ENCODE results near the gene ABCA13. TPM values are rescaled to one million over a fixed set of nuclear protein-coding genes. Genes with fewer than 3 reads are reported as not detected.
A peak's percentile ranks its signal among the peaks of the same experiment; 100 is the strongest.

Gene ABCA13
- total RNA-seq, 1 experiment from 2014 or later: 0.03 TPM

GRCh38 chr7:48411619-48412018 lies 240.4 kb downstream of the ABCA13 start:
- no peak for DNase-seq (ENCODE audit: low spot score)
- in situ Hi-C loops (cut with HindIII; ENCODE audit: low sequenced_read_pairs): no loop called here

GRCh38 chr7:48414011-48414732 lies 242.9 kb downstream of the ABCA13 start:
- in situ Hi-C loops (cut with HindIII; ENCODE audit: low sequenced_read_pairs): no loop called here
- no peak for DNase-seq (ENCODE audit: low spot score)

GRCh38 chr7:48416327-48416908 lies 245.2 kb downstream of the ABCA13 start:
- no peak for DNase-seq (ENCODE audit: low spot score)
- in situ Hi-C loops (cut with HindIII; ENCODE audit: low sequenced_read_pairs): no loop called here

- in situ Hi-C loops (cut with HindIII; ENCODE audit: low sequenced_read_pairs): no loop called here
- no peak for DNase-seq (ENCODE audit: low spot score)
Observed at GRCh38 chr7:48419401-48419800, 248.1 kb downstream of the ABCA13 start.

GRCh38 chr7:48420206-48420605 lies 248.9 kb downstream of the ABCA13 start:
- in situ Hi-C loops (cut with HindIII; ENCODE audit: low sequenced_read_pairs): no loop called here
- DNase-seq (ENCODE audit: low spot score): no peak

- no peak for DNase-seq (ENCODE audit: low spot score)
- in situ Hi-C loops (cut with HindIII; ENCODE audit: low sequenced_read_pairs): no loop called here
Observed at GRCh38 chr7:48421357-48421756, 250.1 kb downstream of the ABCA13 start.

GRCh38 chr7:48424731-48425130 lies 253.5 kb downstream of the ABCA13 start:
- in situ Hi-C loops (cut with HindIII; ENCODE audit: low sequenced_read_pairs): no loop called here
- peak; percentile 27 for DNase-seq (ENCODE audit: low spot score)

- in situ Hi-C loops (cut with HindIII; ENCODE audit: low sequenced_read_pairs): no loop called here
Observed at GRCh38 chr7:48426331-48426965, 255.2 kb downstream of the ABCA13 start.

GRCh38 chr7:48426966-48427555 lies 255.8 kb downstream of the ABCA13 start:
- DNase-seq (ENCODE audit: low spot score): no peak
- in situ Hi-C loops (cut with HindIII; ENCODE audit: low sequenced_read_pairs): no loop called here

More at GRCh38 chr7:48426331-48426965, 255.2 kb downstream of the ABCA13 start:
- DNase-seq (ENCODE audit: low spot score): no peak

- in situ Hi-C loops (cut with HindIII; ENCODE audit: low sequenced_read_pairs): no loop called here
- DNase-seq (ENCODE audit: low spot score): no peak
Observed at GRCh38 chr7:48427671-48428070, 256.4 kb downstream of the ABCA13 start.

GRCh38 chr7:48428091-48428684 lies 256.9 kb downstream of the ABCA13 start:
- in situ Hi-C loops (cut with HindIII; ENCODE audit: low sequenced_read_pairs): no loop called here

GRCh38 chr7:48429117-48429516 lies 257.9 kb downstream of the ABCA13 start:
- in situ Hi-C loops (cut with HindIII; ENCODE audit: low sequenced_read_pairs): no loop called here
- no peak for DNase-seq (ENCODE audit: low spot score)

More at GRCh38 chr7:48428091-48428684, 256.9 kb downstream of the ABCA13 start:
- no peak for DNase-seq (ENCODE audit: low spot score)

- in situ Hi-C loops (cut with HindIII; ENCODE audit: low sequenced_read_pairs): no loop called here
- DNase-seq (ENCODE audit: low spot score): no peak
Observed at GRCh38 chr7:48438206-48438605, 266.9 kb downstream of the ABCA13 start.

GRCh38 chr7:48441848-48442492 lies 270.7 kb downstream of the ABCA13 start:
- no peak for DNase-seq (ENCODE audit: low spot score)
- in situ Hi-C loops (cut with HindIII; ENCODE audit: low sequenced_read_pairs): no loop called here

- DNase-seq (ENCODE audit: low spot score): no peak
- in situ Hi-C loops (cut with HindIII; ENCODE audit: low sequenced_read_pairs): no loop called here
Observed at GRCh38 chr7:48443051-48443450, 271.8 kb downstream of the ABCA13 start.

GRCh38 chr7:48446721-48447120 lies 275.5 kb downstream of the ABCA13 start:
- in situ Hi-C loops (cut with HindIII; ENCODE audit: low sequenced_read_pairs): no loop called here
- DNase-seq (ENCODE audit: low spot score): peak; percentile 8

- DNase-seq (ENCODE audit: low spot score): no peak
Observed at GRCh38 chr7:48452218-48452617, 281.0 kb downstream of the ABCA13 start.

GRCh38 chr7:48454750-48455192 lies 283.5 kb downstream of the ABCA13 start:
- no peak for DNase-seq (ENCODE audit: low spot score)
- in situ Hi-C loops (cut with HindIII; ENCODE audit: low sequenced_read_pairs): no loop called here

More at GRCh38 chr7:48452218-48452617, 281.0 kb downstream of the ABCA13 start:
- in situ Hi-C loops (cut with HindIII; ENCODE audit: low sequenced_read_pairs): no loop called here

- no peak for DNase-seq (ENCODE audit: low spot score)
- in situ Hi-C loops (cut with HindIII; ENCODE audit: low sequenced_read_pairs): no loop called here
Observed at GRCh38 chr7:48455363-48455762, 284.1 kb downstream of the ABCA13 start.

Data from G401 (cell line).